GM12891 (cell line): ENCODE measurements around the gene IRF2BP2.
"Not testable (repeated sequence)": the region's sequence is repeated elsewhere in the genome, so short reads cannot be mapped to it uniquely, and the experiment has no call there.

Experiments
- PAX5 ChIP-seq: IDR thresholded peaks from 2 replicates; pipeline ENCODE4 v1.6.1; 2011; ENCODE audit warnings: low read length, moderate library complexity, mild to moderate bottlenecking; ENCODE audit not compliant: insufficient read depth, severe bottlenecking
- POLR2A ChIP-seq: IDR thresholded peaks from 2 replicates; pipeline ENCODE4 v1.6.1; 2011; ENCODE audit warnings: low read depth, low read length, control low read depth
- POLR2AphosphoS5 ChIP-seq: IDR thresholded peaks from 2 replicates; pipeline ENCODE4 v1.6.1; 2011; ENCODE audit warnings: low read depth, low read length, control low read depth
- POU2F2 ChIP-seq: IDR thresholded peaks from 2 replicates; pipeline ENCODE4 v1.6.1; 2011; ENCODE audit warnings: low read depth, mild to moderate bottlenecking, control low read depth, low read length, moderate library complexity
- TAF1 ChIP-seq: IDR thresholded peaks from 2 replicates; pipeline ENCODE4 v1.6.1; 2011; ENCODE audit warnings: low read depth, low read length, control low read depth

DNA sequence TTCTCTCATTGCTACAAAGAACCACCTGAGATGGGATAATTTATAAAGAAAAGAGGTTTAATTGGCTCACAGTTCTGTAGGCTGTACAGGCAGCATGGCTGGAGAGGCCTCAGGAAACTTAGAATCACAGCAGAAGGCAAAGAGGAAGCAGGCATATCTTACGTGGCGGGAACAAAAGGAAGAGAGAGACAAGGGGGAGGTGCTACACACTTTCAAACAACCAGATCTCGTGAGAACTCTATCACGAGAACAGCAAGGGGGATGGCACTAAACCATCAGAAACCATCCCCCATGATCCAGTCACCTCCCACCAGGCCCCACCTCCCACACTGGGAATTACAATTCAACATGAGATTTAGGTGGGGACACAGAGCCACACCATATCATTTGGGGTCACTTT, 15.4 kb downstream of the IRF2BP2 start:
- TF ChIP-seq POU2F2, POLR2A, TAF1, PAX5, POLR2AphosphoS5: not testable (repeated sequence)
